Fibroblast of lung (primary cell): ENCODE results near the gene SLC43A1.

Source experiments
- CTCF ChIP-seq, 2 donors: IDR thresholded peaks in 1 of 2; conservative IDR thresholded peaks in 1 of 2; 1 replicate in 1 of 2; 2 replicates in 1 of 2; pipeline ENCODE4 v1.5.1; 2011 to 2012; ENCODE audit warnings: low read length in 2 of 2, control low read depth in 1 of 2, inconsistent platforms in 1 of 2, low read depth in 1 of 2, mild to moderate bottlenecking in 1 of 2
- EZH2 ChIP-seq: IDR thresholded peaks from 2 replicates; pipeline ENCODE4 v1.5.1; 2012; ENCODE audit warnings: low read length, control low read depth, mild to moderate bottlenecking; ENCODE audit errors: missing control alignments

GRCh38 chr11:57546451-57546850 is 30.9 kb upstream of the SLC43A1 start:
- TF ChIP-seq CTCF (conservative IDR thresholded peaks at IDR 0.05 in 1 of 2, IDR thresholded peaks at IDR 0.05 in 1 of 2; ENCODE audit: low read depth in 1 of 2, low read length in 2 of 2) (no peak), EZH2 (no peak)
